ENCODE results near the gene RFFL. TPM values are rescaled to one million over a fixed set of nuclear protein-coding genes. Genes with fewer than 3 reads are reported as not detected.

Gene RFFL
- 10 to 100 TPM; 13.2 to 18.9 (median 18.1) TPM for total RNA-seq

DNA sequence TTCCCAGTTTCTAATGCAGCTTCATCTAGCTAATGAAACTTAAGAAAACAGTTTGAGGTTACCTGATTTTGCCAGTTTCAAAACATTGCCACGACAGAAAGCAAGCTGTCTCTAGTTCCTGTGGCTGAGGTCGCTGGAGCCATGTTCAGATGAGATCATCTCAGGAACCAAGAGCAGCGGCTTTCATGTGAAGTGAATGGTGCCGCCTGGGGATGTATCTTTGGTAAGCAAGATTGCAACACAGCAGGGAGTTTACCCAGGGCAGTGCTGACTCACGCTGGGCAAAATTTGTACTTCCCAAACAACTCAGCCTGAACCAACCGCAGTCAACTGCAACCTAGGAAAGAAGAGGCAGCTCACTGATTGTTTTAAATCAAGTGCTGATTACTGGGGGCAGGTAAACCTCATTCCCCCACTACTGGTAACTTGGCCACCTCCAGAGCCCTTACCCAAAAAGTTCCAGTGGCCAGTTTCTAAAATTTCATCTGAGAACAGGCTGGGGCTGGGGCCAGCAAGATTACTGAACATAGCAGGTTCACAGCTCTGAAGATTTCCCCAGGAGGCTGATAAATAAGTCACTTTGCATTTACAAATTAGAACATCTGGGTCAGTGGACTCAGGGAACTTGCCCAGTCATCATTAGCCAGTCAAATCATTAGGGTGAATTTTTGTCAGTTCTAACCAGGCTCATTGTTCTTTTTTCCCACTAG lies at the start of gene RFFL:
RFFL (minus strand) TSS at position 194 of the 710 bp plus-strand sequence. CDS start 37,154 bp downstream, outside the sequence.
- no peak for TF ChIP-seq CTCF (IDR thresholded peaks at IDR 0.05; ENCODE audit: low read depth)

DNA sequence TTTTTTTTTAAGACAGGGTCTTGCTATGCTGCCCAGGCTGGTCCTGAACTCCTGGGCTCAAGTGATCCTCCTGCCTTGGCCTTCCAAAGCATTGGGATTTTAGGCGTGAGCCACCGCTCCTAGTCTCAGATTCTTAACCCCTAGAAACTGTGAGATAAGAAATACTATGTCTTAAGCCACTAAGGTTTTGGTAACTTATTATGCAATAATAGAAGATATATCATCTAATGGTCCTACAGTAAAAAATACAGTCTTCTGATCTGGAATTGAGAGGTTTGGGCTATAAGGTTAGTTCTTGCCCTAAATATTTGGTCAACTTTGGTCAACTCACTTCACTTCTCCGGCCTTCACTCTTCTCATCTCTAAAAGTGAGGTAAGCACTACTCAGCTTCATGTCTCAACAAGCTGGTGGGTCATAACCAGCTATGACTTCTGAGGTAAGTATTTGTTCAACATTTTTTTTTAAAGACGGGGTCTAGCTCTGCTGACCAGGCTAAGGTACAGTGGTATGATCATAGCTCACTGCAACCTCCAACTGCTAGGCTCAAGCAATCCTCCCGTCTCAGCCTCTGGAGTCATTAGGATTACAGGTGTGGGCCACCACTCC lies 41.4 kb upstream of the RFFL start:
- no peak for TF ChIP-seq CTCF (IDR thresholded peaks at IDR 0.05; ENCODE audit: low read depth)

- no peak for TF ChIP-seq CTCF (IDR thresholded peaks at IDR 0.05; ENCODE audit: low read depth)
These were observed 39.8 kb upstream of the RFFL start for GRCh38 chr17:35103271-35103670.

DNA sequence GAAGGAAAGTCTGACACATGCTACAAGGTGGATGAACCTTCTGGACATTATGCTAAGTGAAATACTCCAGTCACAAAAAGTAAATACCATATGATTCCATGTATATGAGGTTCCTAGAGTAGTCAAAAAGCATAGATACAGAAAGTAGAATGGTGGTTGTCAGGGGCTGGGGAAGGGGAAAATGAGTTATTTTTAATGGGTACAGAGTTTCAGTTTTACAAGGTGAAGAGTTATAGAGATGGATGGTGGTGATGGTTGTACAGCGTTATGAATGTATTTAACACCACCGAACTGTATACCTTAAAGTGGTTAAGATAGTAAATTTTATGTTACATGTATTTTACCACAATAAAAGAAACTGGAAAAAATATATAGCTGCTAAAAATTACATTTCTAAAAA lies 38.2 kb upstream of the RFFL start:
- TF ChIP-seq CTCF (IDR thresholded peaks at IDR 0.05; ENCODE audit: low read depth), result no peak

DNA sequence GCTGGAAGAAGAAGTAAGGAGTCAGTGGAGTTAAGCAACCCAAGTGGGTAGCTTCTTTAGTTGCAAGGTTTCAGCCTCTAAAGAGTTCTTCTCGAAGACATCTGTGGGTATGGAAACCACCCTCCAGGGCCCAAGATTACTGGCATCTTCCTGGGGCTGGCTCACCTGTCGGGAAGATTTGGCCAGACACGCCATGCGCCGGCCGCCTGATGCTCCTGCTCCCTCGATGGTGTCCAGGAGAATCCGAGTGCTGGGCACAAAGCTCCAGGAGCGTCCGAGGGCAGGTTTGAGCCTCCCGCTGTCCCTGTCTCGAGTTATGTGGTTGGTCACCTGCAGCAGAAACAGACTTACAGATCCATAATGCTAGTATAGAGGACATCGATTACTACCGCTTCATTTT lies 37.5 kb upstream of the RFFL start:
- TF ChIP-seq CTCF (IDR thresholded peaks at IDR 0.05; ENCODE audit: low read depth), result no peak

GRCh38 chr17:35099908-35100307 lies 36.4 kb upstream of the RFFL start:
- no peak for TF ChIP-seq CTCF (IDR thresholded peaks at IDR 0.05; ENCODE audit: low read depth)

DNA sequence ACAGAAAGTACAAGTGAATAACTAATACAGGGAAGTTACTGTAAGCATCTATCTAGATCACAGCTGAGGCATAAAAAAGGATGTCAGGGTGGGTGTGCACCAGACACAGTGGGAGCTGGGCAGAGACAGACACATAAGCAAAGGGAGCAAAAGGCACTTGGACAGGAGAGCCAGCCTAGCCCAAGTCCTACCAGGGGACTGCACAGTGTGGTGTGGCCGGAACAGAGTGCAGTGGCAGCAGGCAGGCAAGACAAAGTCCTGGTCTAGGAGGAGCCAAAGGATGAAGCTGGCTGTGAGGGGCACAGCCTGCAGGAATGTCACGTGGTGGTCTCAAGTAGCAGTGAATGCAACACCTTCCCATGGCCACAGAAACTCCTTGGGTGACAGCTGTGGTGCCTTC lies 34.3 kb upstream of the RFFL start:
- no peak for TF ChIP-seq CTCF (IDR thresholded peaks at IDR 0.05; ENCODE audit: low read depth)

Measured in subcutaneous adipose tissue (tissue), 4 donors.